Measurements from ENCODE around the gene ARL5B.

The ARL5B gene

DNA sequence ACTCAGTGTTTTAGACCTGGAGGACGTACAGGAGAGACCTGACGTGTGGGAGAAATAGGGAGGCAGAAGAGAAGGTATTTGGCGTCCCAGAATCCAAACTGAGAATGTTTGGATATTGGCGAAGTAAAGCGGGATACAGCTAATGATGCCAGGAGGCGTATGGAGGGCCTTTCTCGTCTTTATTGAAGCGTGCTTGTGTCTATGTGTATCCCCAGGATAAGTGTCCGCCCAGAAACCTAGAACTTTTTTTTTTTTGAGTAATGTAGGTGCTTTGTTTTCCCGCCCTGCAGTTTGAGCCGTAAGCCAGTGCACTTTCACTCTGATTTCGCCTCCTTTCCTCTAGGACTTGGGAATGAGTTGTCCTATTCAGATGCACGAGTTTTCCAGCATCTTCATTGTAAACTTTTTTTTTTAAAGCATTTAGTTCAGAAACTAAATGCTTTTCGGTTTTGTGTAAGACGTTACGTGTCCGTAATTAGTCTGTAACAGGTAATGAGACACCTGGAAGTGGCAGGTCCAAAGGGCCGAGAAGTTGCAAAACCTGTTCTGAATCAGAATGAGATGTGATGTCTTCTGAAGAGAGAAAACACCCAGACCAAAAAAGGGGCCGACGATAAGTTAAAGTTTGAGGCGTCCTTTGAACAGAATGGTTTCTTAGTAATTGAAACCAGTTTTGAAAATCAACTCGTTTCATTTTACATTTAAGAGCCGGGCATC is 746 bp downstream of the ARL5B start (continued):
- TF ChIP-seq, protein P1, sequence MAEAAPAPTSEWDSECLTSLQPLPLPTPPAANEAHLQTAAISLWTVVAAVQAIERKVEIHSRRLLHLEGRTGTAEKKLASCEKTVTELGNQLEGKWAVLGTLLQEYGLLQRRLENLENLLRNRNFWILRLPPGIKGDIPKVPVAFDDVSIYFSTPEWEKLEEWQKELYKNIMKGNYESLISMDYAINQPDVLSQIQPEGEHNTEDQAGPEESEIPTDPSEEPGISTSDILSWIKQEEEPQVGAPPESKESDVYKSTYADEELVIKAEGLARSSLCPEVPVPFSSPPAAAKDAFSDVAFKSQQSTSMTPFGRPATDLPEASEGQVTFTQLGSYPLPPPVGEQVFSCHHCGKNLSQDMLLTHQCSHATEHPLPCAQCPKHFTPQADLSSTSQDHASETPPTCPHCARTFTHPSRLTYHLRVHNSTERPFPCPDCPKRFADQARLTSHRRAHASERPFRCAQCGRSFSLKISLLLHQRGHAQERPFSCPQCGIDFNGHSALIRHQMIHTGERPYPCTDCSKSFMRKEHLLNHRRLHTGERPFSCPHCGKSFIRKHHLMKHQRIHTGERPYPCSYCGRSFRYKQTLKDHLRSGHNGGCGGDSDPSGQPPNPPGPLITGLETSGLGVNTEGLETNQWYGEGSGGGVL (tag by site-specific recombination; IDR thresholded peaks at IDR 0.05): no peak
- peak; percentile 94 for TF ChIP-seq ZBTB11 (tag by site-specific recombination; conservative IDR thresholded peaks at IDR 0.05; ENCODE audit: low read depth)
- peak; percentile 11; the same call in 1 of the 2 replicates for TF ChIP-seq ZXDB (tag by site-specific recombination; IDR thresholded peaks at IDR 0.05)
- TF ChIP-seq PRDM1 (tag by site-specific recombination; IDR thresholded peaks at IDR 0.05): peak; percentile 90
- TF ChIP-seq ZNF76 (tag by site-specific recombination; IDR thresholded peaks at IDR 0.05; ENCODE audit: borderline replicate concordance, low read depth): peak; percentile 56; the same call in 1 of the 2 replicates

DNA sequence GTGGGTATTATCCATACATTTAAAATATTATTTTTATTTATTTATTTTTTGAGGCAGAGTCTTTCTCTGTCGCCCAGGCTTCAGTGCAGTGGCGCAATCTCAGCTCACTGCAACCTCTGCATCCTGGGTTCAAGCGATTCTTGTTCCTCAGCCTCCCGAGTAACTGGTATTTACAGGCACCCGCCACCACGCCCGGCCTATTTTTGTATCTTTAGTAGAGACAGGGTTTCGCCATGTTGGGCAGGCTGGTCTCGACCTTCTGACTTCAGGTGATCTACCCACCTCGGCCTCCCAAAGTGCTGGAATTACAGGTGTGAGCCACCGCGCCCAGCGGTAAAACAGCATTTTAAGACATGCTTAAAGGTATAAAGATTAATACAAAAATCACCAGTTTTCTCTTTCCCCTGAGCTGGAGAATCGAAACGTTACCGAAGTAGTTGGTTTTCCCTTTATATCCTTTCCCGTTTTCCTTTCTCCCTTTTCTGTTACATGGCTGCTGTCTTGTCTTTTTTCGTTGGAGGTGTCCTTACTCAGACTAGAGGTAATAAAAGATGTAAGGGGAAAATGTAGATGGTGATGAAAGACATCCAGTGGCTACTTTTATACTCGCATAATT is 1.7 kb downstream of the ARL5B start:
- ChIA-PET POLR2A (no interaction called here), CTCF (no interaction called here)
- no peaks in the 10 kb centered on the region for H3K9me3 ChIP-seq (ENCODE audit: control insufficient read depth, insufficient read depth, low read depth, low read length)
- H3K4me1 ChIP-seq (ENCODE audit: control insufficient read depth, insufficient read depth, low read length): peaks cover 13% of the 10 kb centered on the region
- H3K36me3 ChIP-seq (ENCODE audit: control insufficient read depth in 2 of 2, insufficient read depth in 1 of 2, low read length in 2 of 2): peaks cover 0 to 6% of the 10 kb centered on the region in 2 experiments; a peak in 1 of 3 replicates
- H3K4me3 ChIP-seq (ENCODE audit: low read depth, low read length): peak overlapping the region; percentile 83
- TF ChIP-seq PRDM1 (tag by site-specific recombination; IDR thresholded peaks at IDR 0.05) (peak; percentile 80), ZNF544 (tag by site-specific recombination; IDR thresholded peaks at IDR 0.05) (no peak)
- H3K27ac ChIP-seq (ENCODE audit: extremely low read depth, low read depth, low read length): no peak overlapping the region

GRCh38 chr10:18664841-18665478 is 5.7 kb downstream of the ARL5B start:
- POLR2A ChIA-PET: no interaction called here
- H3K36me3 ChIP-seq (ENCODE audit: control insufficient read depth in 2 of 2, insufficient read depth in 1 of 2, low read length in 2 of 2): peaks cover 18 to 36% of the 10 kb centered on the region in 2 experiments
- H3K4me1 ChIP-seq (ENCODE audit: control insufficient read depth, insufficient read depth, low read length): peaks cover 15% of the 10 kb centered on the region
- H3K9me3 ChIP-seq (ENCODE audit: control insufficient read depth, insufficient read depth, low read depth, low read length): no peaks in the 10 kb centered on the region
- CTCF ChIA-PET: no interaction called here
- no peak overlapping the region for H3K4me3 ChIP-seq (ENCODE audit: low read depth, low read length)
- H3K27ac ChIP-seq (ENCODE audit: extremely low read depth, low read depth, low read length): no peak overlapping the region
- TF ChIP-seq ZNF112 (tag by site-specific recombination; IDR thresholded peaks at IDR 0.05): no peak
- no peak for TF ChIP-seq SP7 (tag by site-specific recombination; IDR thresholded peaks at IDR 0.05)
- no peak for TF ChIP-seq ZBTB7A (tag by site-specific recombination; IDR thresholded peaks at IDR 0.05; ENCODE audit: low read depth)
- TF ChIP-seq YY1 (tag by site-specific recombination; IDR thresholded peaks at IDR 0.05): no peak
- no peak for TF ChIP-seq ZSCAN4 (tag by site-specific recombination; IDR thresholded peaks at IDR 0.05)
- no peak for TF ChIP-seq TCF7L2 (IDR thresholded peaks at IDR 0.05; ENCODE audit: borderline replicate concordance, low read depth, low read length)
- TF ChIP-seq ZNF596 (tag by site-specific recombination; IDR thresholded peaks at IDR 0.05): no peak
- TF ChIP-seq, protein P2, sequence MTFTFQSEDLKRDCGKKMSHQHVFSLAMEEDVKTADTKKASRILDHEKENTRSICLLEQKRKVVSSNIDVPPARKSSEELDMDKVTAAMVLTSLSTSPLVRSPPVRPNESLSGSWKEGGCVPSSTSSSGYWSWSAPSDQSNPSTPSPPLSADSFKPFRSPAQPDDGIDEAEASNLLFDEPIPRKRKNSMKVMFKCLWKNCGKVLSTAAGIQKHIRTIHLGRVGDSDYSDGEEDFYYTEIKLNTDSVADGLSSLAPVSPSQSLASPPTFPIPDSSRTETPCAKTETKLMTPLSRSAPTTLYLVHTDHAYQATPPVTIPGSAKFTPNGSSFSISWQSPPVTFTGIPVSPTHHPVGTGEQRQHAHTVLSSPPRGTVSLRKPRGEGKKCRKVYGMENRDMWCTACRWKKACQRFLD (tag by site-specific recombination; IDR thresholded peaks at IDR 0.05): no peak
- no peak for TF ChIP-seq ZNF24 (tag by site-specific recombination; IDR thresholded peaks at IDR 0.05)
- no peak for TF ChIP-seq ZFP3 (tag by site-specific recombination; IDR thresholded peaks at IDR 0.05; ENCODE audit: low read depth)
- TF ChIP-seq ZNF416 (tag by site-specific recombination; IDR thresholded peaks at IDR 0.05): no peak

All from HEK293 (cell line).